GM23248 (cell line): ENCODE results near the gene SOX8. TPM values are rescaled to one million over a fixed set of nuclear protein-coding genes. Genes with fewer than 3 reads are reported as not detected.

Experiments used
- DNase-seq: peaks from one replicate; pipeline ENCODE4 v3.0.0-alpha.2; 2015
- H2AFZ ChIP-seq: fragments of 200-600 bp; sonication (generic); 2 replicates; pipeline ENCODE4 v1.6.1; 2016; ENCODE audit warnings: antibody characterized with exemption
- H3F3A ChIP-seq: fragments of 200-600 bp; sonication (generic); 2 replicates; pipeline ENCODE4 v1.6.1; 2016; ENCODE audit warnings: mild to moderate bottlenecking, antibody characterized with exemption, mixed run types; ENCODE audit not compliant: insufficient read depth
- H3K27ac ChIP-seq: fragments of 200-600 bp; sonication (generic); 2 replicates; pipeline ENCODE4 v1.5.1; 2016; ENCODE audit warnings: mild to moderate bottlenecking
- H3K27me3 ChIP-seq: fragments of 200-600 bp; sonication (generic); replicated peaks from 2 replicates; pipeline ENCODE4 v1.6.1; 2016; ENCODE audit warnings: mild to moderate bottlenecking; ENCODE audit not compliant: insufficient read depth
- H3K36me3 ChIP-seq: fragments of 200-600 bp; sonication (generic); 2 replicates; pipeline ENCODE4 v1.6.1; 2016; ENCODE audit warnings: low read depth, mild to moderate bottlenecking
- H3K4me1 ChIP-seq: fragments of 200-600 bp; sonication (generic); 2 replicates; pipeline ENCODE4 v1.6.1; 2016; ENCODE audit warnings: mild to moderate bottlenecking; ENCODE audit not compliant: insufficient read depth
- H3K4me2 ChIP-seq: fragments of 200-600 bp; sonication (generic); one replicate; pipeline ENCODE4 v1.6.1; 2016; ENCODE audit warnings: mild to moderate bottlenecking; ENCODE audit not compliant: unreplicated experiment
- H3K4me3 ChIP-seq: fragments of 200-600 bp; sonication (generic); 2 replicates; pipeline ENCODE4 v1.5.1; 2016; ENCODE audit warnings: mild to moderate bottlenecking
- H3K79me2 ChIP-seq: fragments of 200-600 bp; sonication (generic); 2 replicates; pipeline ENCODE4 v1.6.1; 2016; ENCODE audit warnings: mild to moderate bottlenecking; ENCODE audit not compliant: insufficient read depth
- H3K9ac ChIP-seq: fragments of 200-600 bp; sonication (generic); 2 replicates; pipeline ENCODE4 v1.6.1; 2016; ENCODE audit warnings: mild to moderate bottlenecking
- H3K9me2 ChIP-seq: fragments of 200-600 bp; sonication (generic); 2 replicates; pipeline ENCODE4 v1.6.1; 2016; ENCODE audit warnings: mixed run types, mild to moderate bottlenecking, moderate library complexity; ENCODE audit not compliant: insufficient read depth
- H3K9me3 ChIP-seq: fragments of 200-600 bp; sonication (generic); one replicate; pipeline ENCODE4 v1.6.1; 2017; ENCODE audit warnings: low read depth
- H4K20me1 ChIP-seq: fragments of 200-600 bp; sonication (generic); 2 replicates; pipeline ENCODE4 v1.6.0; 2016; ENCODE audit not compliant: insufficient read depth
- EZH2 ChIP-seq: fragments of 200-600 bp; sonication (generic); IDR thresholded peaks from 2 replicates; pipeline ENCODE4 v1.6.1; 2018; ENCODE audit warnings: antibody characterized with exemption, mild to moderate bottlenecking; ENCODE audit not compliant: insufficient read depth, poor library complexity, severe bottlenecking
- EZH2phosphoT487 ChIP-seq: fragments of 200-600 bp; sonication (generic); IDR thresholded peaks from 2 replicates; pipeline ENCODE4 v1.6.1; 2018; ENCODE audit warnings: antibody characterized with exemption, moderate library complexity, mild to moderate bottlenecking, low read depth; ENCODE audit not compliant: insufficient read depth
- WGBS, 2 experiments: methylation state at CpG; one replicate each; pipeline ENCODE4 v1.1.6; 2015 to 2017; ENCODE audit warnings: low lambda C conversion rate in 2 of 2, low coverage in 1 of 2; ENCODE audit errors: missing lambda C conversion rate in 2 of 2; 5-methylcytosine and 5-hydroxymethylcytosine counted together
- in situ Hi-C: fragments of 300-500 bp; cut with MboI; formaldehyde crosslinking; loops from 2 replicates; pipeline ENCODE4 v1.15.0; 2020
- polyA plus RNA-seq: library from polyadenylated mRNA; unstranded; fragments of >200 nt; fragmentation: Nextera tagmentation; extraction: Ambion mirVana; gene quantifications from 2 replicates; pipeline ENCODE4 v1.2.1, GENCODE V29; 2016
- total RNA-seq: library from RNA; depleted of rRNA; stranded (reverse); fragments of >200 nt; shearing (Covaris generic); gene quantifications from 2 replicates; pipeline ENCODE4 v1.2.3, GENCODE V29; 2014

SOX8 gene
- total and polyA plus RNA-seq, 2 experiments from 2014 or later = 0.15 to 0.43 TPM

DNA sequence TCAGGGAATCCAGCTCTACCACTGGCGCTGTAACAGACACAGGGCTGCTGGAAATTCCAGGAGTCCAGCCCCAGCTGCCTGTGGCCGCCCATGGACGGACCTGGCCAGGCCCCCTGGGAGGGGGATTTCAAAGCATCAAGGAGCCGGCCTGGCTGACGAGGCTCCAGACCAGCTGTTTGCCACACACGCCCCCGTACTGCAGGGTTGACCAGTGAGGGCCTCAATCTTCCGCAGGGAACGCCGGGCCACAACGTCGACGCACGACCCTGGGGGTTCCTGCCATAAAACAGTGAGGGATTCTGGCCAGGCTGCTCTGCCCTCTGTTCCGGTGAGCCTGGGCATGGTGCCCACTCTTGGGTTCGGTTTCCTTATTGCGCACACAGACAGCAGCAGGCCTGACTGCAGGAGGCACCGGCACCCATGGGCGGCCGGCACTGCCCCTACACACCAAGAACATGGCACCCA, 14.5 kb upstream of the SOX8 start:
- H3K4me1 ChIP-seq = no peaks in the 10 kb centered on the region
- no peaks in the 10 kb centered on the region for H3K9me2 ChIP-seq
- H3K27ac ChIP-seq = no peak overlapping the region
- H3K36me3 ChIP-seq = no peaks in the 10 kb centered on the region
- H3K4me3 ChIP-seq = no peak overlapping the region
- no peak overlapping the region for H3K9ac ChIP-seq
- no peak overlapping the region for H3K4me2 ChIP-seq
- H3K79me2 ChIP-seq = peaks cover 14% of the 10 kb centered on the region
- no peaks in the 10 kb centered on the region for H3K9me3 ChIP-seq
- H2AFZ ChIP-seq = no peak overlapping the region
- H3F3A ChIP-seq = no peaks in the 10 kb centered on the region
- no peaks in the 10 kb centered on the region for H3K27me3 ChIP-seq
- TF ChIP-seq EZH2phosphoT487 (no peak), EZH2 (no peak)
- DNase-seq = no peak
- in situ Hi-C loops = no loop called here
- H4K20me1 ChIP-seq = no peaks in the 10 kb centered on the region
- WGBS, 2 experiments = 82 to 91% methylated on average over 20 of the region's 20 CpGs

DNA sequence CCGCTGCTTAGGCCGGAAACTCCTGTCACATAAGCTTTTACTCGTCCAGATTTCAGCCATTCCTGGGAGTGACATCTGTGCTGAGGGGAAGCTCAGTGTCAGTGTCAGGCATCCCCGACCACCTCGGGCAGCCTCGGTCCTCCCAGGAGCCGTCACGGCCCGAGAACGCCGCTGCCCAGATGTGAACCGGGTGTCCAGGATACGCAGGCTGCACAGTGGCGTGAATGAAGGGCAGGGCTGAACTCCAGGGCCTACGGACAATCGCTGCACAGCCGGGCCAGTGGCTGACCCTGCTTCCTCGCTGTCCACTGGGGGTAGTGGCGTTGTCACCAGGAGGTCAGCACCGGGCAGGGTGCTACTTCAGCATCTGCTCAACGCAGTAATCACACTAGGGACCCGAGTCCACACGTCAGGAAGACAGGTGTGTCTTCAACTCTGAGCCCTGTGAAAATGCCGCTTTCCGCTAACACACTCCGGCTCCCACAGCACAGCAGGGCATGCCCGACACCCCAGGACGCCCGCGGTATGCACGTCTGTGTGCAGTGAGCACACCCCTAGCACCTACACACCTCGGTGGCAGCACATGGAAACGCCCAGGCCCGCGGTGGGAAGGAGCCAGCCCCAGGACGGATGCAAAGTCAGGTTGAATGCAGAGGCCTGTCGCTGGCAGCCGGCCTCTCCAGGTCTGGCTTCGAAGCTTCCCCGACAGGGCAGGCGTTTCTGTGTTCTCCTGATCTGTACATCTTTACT, 13.8 kb upstream of the SOX8 start:
- Histone ChIP-seq H3K9ac (no peak overlapping the region), H3K4me1 (no peaks in the 10 kb centered on the region), H3K79me2 (peaks cover 14% of the 10 kb centered on the region), H3K9me2 (no peaks in the 10 kb centered on the region), H3F3A (no peaks in the 10 kb centered on the region), H3K36me3 (no peaks in the 10 kb centered on the region), H2AFZ (no peak overlapping the region), H4K20me1 (no peaks in the 10 kb centered on the region), H3K4me2 (no peak overlapping the region), H3K9me3 (no peaks in the 10 kb centered on the region), H3K27ac (no peak overlapping the region), H3K4me3 (no peak overlapping the region), H3K27me3 (no peaks in the 10 kb centered on the region)
- TF ChIP-seq EZH2 (no peak), EZH2phosphoT487 (no peak)
- in situ Hi-C loops = no loop called here
- no peak for DNase-seq
- 94% methylated on average over 39 to 40 of the region's 41 CpGs for WGBS, 2 experiments

DNA sequence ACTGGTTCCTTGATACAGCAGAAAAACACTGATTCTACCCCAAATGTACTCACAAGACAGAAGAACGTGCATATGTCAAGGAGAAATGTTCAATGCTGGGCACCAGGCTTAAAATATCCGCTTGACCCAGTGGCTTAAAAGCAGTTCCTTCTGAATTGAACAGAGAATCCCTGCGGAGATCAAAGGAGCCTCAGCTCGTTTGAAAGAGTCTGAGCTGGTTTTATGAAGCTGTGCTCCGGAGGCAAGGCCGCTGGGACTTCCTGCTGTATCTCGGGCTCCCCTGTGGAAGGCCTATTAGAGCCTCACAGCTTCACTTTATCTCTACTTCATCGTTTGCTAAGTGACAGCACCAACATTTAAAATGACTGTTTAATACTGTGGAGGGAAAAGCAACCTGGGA, 12.9 kb upstream of the SOX8 start:
- no peak overlapping the region for H3K4me2 ChIP-seq
- no peak overlapping the region for H2AFZ ChIP-seq
- 85 to 88% methylated on average over 8 of the region's 8 CpGs for WGBS, 2 experiments
- TF ChIP-seq EZH2phosphoT487 = no peak
- no peak for TF ChIP-seq EZH2
- H3K27ac ChIP-seq = no peak overlapping the region
- H3K9ac ChIP-seq = no peak overlapping the region
- H3K79me2 ChIP-seq = peaks cover 11% of the 10 kb centered on the region
- no peaks in the 10 kb centered on the region for H3K36me3 ChIP-seq
- H3K27me3 ChIP-seq = no peaks in the 10 kb centered on the region
- H3F3A ChIP-seq = no peaks in the 10 kb centered on the region
- no peaks in the 10 kb centered on the region for H3K9me3 ChIP-seq
- H3K9me2 ChIP-seq = no peaks in the 10 kb centered on the region
- no peak overlapping the region for H3K4me3 ChIP-seq
- in situ Hi-C loops = no loop called here
- H3K4me1 ChIP-seq = no peaks in the 10 kb centered on the region
- no peaks in the 10 kb centered on the region for H4K20me1 ChIP-seq
- DNase-seq = no peak

DNA sequence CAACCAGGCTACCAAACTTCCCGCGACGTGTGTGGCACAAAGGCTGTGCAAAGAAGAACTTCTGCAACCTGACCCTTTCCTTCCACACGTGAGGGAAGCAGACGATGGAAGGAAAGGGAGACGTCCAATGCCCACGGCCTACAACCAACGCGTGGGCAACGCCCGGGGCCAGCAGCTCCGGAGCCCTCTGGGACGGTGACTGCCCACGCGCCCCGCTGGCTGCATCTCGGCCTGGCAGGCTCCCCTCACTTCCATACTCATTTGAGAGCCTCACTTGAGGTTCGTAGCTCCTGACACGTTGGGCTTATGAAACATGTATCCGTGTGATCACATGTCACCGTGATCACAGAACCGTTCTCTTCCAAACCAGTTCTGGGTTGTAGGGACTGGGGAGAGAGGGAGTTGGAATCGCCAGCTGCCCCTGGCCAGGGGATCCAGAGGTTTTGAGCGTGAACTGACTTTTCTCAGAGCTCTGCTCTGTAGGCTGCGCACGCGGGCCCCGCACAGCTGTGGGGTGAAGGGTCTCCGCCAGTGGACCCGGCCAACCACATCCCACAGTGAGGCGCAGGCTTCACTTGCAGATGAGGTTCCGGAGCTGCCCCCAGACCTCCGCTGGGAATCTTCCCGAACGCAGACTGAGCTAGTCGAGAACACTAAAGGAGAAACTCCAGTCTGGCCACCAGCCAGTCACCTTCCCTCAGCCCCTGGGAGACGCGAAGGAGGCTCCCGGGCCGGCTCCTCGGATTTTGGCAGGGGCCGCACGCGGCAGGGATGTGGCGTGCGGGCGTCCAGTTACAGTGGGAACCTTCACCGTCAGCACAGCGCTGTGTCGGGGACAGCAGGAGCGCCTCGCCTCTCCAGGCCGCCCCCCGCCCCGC, 11.8 kb upstream of the SOX8 start:
- Histone ChIP-seq H3K9me2 (no peaks in the 10 kb centered on the region), H3K4me2 (peak overlapping the region; percentile 76), H3K9me3 (no peaks in the 10 kb centered on the region), H4K20me1 (no peaks in the 10 kb centered on the region), H3K27ac (peak overlapping the region; percentile 55), H3K79me2 (peaks cover 8% of the 10 kb centered on the region; the same call in 1 of the 2 replicates), H2AFZ (peak overlapping the region; percentile 89), H3K4me1 (no peaks in the 10 kb centered on the region), H3F3A (no peaks in the 10 kb centered on the region), H3K4me3 (peak overlapping the region; percentile 80), H3K9ac (peak overlapping the region; percentile 89), H3K36me3 (no peaks in the 10 kb centered on the region), H3K27me3 (no peaks in the 10 kb centered on the region)
- 44 to 49% methylated on average over 42 to 50 of the region's 55 CpGs for WGBS, 2 experiments
- no peak for TF ChIP-seq EZH2phosphoT487
- TF ChIP-seq EZH2 = no peak
- peak; percentile 69 for DNase-seq
- in situ Hi-C loops = no loop called here
